Endothelial cell of umbilical vein (primary cell): ENCODE measurements around the gene FHIT.

Experiments
- CTCF ChIP-seq, 2 donors: IDR thresholded peaks; 1 replicate in 1 of 2; 2 replicates in 1 of 2; pipeline ENCODE4 v1.5.1; 2011; ENCODE audit warnings: low read length in 2 of 2, mild to moderate bottlenecking in 2 of 2, moderate library complexity in 2 of 2, control low read depth in 1 of 2, inconsistent platforms in 1 of 2, low read depth in 1 of 2; ENCODE audit not compliant: insufficient read depth in 1 of 2; ENCODE audit errors: extremely low read depth in 1 of 2
- EZH2 ChIP-seq: IDR thresholded peaks from 2 replicates; pipeline ENCODE4 v1.6.1; 2012; ENCODE audit warnings: borderline replicate concordance, low read depth, mild to moderate bottlenecking, moderate library complexity, low read length, inconsistent platforms; ENCODE audit not compliant: severe bottlenecking
- GATA2 ChIP-seq: IDR thresholded peaks from 2 replicates; pipeline ENCODE4 v1.7.0; 2011; ENCODE audit warnings: low read depth, mild to moderate bottlenecking, moderate library complexity, mixed read lengths, low read length; ENCODE audit not compliant: insufficient read length, insufficient read depth
- JUN ChIP-seq: IDR thresholded peaks from 2 replicates; pipeline ENCODE4 v1.6.1; 2011; ENCODE audit warnings: borderline replicate concordance, low read depth; ENCODE audit not compliant: insufficient read length, insufficient read depth
- MAX ChIP-seq: IDR thresholded peaks from 2 replicates; pipeline ENCODE4 v1.6.1; 2011; ENCODE audit not compliant: insufficient read depth, insufficient read length
- POLR2A ChIP-seq: IDR thresholded peaks from 2 replicates; pipeline ENCODE4 v1.6.1; 2012; ENCODE audit warnings: low read depth, mild to moderate bottlenecking, control low read depth, low read length
- POLR2AphosphoS5 ChIP-seq: IDR thresholded peaks from 2 replicates; pipeline ENCODE4 v1.6.1; 2012; ENCODE audit warnings: low read depth, mild to moderate bottlenecking, control low read depth, low read length, moderate library complexity; ENCODE audit not compliant: insufficient read depth

GRCh38 chr3:60388731-60389130, 862.5 kb downstream of the FHIT start:
- no peak for TF ChIP-seq CTCF (IDR thresholded peaks at IDR 0.05; ENCODE audit: extremely low read depth in 1 of 2, insufficient read depth in 1 of 2, low read depth in 1 of 2, low read length in 2 of 2)
- TF ChIP-seq POLR2AphosphoS5, result no peak
- no peak for TF ChIP-seq EZH2
- no peak for TF ChIP-seq MAX
- TF ChIP-seq POLR2A, result no peak
- no peak for TF ChIP-seq GATA2
- no peak for TF ChIP-seq JUN
